Lower lobe of right lung (tissue), 2 donors: ENCODE data around the gene ZNF536. TPM values are rescaled to one million over a fixed set of nuclear protein-coding genes. Genes with fewer than 3 reads are reported as not detected.

Experiments
- ATAC-seq, 2 donors: fragments of 200-7000 bp; cut with Tn5 transposase; one replicate each; pipeline ENCODE4 v1.9.1; 2020 to 2022; ENCODE audit warnings: mild to moderate bottlenecking in 2 of 2, moderate library complexity in 2 of 2
- DNase-seq: peaks from one replicate; pipeline ENCODE4 v3.0.0-alpha.2; 2020
- H3K27ac ChIP-seq: fragments of 200-600 bp; one replicate; pipeline ENCODE4 v1.8.0; 2022
- H3K27me3 ChIP-seq: fragments of 200-600 bp; one replicate; pipeline ENCODE4 v1.8.0; 2022; ENCODE audit warnings: low read depth
- H3K36me3 ChIP-seq: fragments of 200-600 bp; one replicate; pipeline ENCODE4 v1.8.0; 2022; ENCODE audit warnings: mild to moderate bottlenecking
- H3K4me1 ChIP-seq: fragments of 200-600 bp; one replicate; pipeline ENCODE4 v1.8.0; 2022
- H3K4me3 ChIP-seq: fragments of 200-600 bp; one replicate; pipeline ENCODE4 v1.8.0; 2022; ENCODE audit warnings: mild to moderate bottlenecking
- H3K9me3 ChIP-seq: fragments of 200-600 bp; one replicate; pipeline ENCODE4 v1.8.0; 2022
- intact Hi-C: fragments of 100-400 bp; cut with DNase I; formaldehyde crosslinking; loops from one replicate; pipeline ENCODE4 v1.11.0; 2022
- total RNA-seq: library from RNA; stranded (reverse); fragmentation: NEBNext Ultra II Directional; extraction: Animal tissue kit (Norgen Biotek cat#: 25700); gene quantifications from one replicate; pipeline ENCODE4 v1.2.1, GENCODE V29; 2021
- TF ChIP-seq, protein P1 (sequence below): fragments of 200-600 bp; IDR thresholded peaks from one replicate; pipeline ENCODE4 v1.8.0; 2022; ENCODE audit warnings: antibody characterized with exemption, mild to moderate bottlenecking
- donor health status: DM: no; HTN: yes; CAD: no; lungs with severe emphysema.

Gene ZNF536
- total RNA-seq, 1 donor from 2014 or later = 0.12 TPM

DNA sequence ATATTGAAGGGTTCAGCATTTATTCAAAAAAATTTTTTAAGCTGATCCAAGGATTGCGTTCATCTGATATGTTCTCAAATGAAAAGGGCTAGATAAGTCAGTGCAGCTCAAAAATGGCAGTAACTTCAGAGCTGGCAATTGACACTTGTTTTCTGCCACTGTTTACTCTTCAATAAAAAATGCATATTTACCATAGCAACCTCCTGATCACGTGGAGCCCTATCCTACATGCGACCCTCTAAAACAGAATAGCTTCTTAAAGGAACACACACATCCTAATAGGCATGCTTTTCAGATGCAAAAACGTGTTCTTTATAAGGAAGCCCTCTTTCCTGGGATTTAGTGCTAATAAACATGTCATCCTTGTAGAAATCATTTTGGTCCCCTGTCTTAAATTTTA lies 150.2 kb downstream of the ZNF536 start:
- TF ChIP-seq, protein P1, sequence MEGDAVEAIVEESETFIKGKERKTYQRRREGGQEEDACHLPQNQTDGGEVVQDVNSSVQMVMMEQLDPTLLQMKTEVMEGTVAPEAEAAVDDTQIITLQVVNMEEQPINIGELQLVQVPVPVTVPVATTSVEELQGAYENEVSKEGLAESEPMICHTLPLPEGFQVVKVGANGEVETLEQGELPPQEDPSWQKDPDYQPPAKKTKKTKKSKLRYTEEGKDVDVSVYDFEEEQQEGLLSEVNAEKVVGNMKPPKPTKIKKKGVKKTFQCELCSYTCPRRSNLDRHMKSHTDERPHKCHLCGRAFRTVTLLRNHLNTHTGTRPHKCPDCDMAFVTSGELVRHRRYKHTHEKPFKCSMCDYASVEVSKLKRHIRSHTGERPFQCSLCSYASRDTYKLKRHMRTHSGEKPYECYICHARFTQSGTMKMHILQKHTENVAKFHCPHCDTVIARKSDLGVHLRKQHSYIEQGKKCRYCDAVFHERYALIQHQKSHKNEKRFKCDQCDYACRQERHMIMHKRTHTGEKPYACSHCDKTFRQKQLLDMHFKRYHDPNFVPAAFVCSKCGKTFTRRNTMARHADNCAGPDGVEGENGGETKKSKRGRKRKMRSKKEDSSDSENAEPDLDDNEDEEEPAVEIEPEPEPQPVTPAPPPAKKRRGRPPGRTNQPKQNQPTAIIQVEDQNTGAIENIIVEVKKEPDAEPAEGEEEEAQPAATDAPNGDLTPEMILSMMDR = no peak
- H3K36me3 ChIP-seq = no peaks in the 10 kb centered on the region
- H3K27me3 ChIP-seq = peaks cover 4% of the 10 kb centered on the region
- ATAC-seq (no peak), DNase-seq (no peak)
- H3K27ac ChIP-seq = no peak overlapping the region
- H3K4me3 ChIP-seq = no peak overlapping the region
- intact Hi-C loops = no loop called here
- H3K9me3 ChIP-seq = no peaks in the 10 kb centered on the region
- no peaks in the 10 kb centered on the region for H3K4me1 ChIP-seq

- TF ChIP-seq, protein P1 = no peak
- Histone ChIP-seq H3K4me1 (no peaks in the 10 kb centered on the region), H3K27me3 (peaks cover 4% of the 10 kb centered on the region), H3K36me3 (no peaks in the 10 kb centered on the region), H3K4me3 (no peak overlapping the region), H3K27ac (no peak overlapping the region), H3K9me3 (no peaks in the 10 kb centered on the region)
- no peak for DNase-seq
- intact Hi-C loops = no loop called here
- ATAC-seq = no peak
Measured at GRCh38 chr19:30523791-30524190, 151.6 kb downstream of the ZNF536 start.

DNA sequence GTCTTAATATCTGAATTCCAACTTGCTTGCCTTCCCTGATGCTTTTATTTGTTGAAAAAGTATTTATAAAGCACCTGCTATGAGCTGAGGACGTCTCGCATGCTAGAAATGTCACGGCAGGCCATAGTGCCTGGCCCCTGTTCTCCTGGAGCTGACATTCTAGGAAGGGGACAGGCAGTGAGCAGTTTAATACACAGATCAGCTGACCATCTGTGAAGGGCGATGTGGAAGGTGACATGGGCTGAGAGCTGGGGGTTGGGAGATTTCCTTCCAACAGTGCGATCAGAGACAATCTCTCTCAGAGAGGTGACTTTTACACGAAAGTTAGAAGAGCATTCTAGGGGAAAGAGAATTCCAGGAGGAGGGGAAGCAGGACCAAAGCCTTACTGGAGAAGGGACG lies 153.2 kb downstream of the ZNF536 start:
- no peak for DNase-seq
- ATAC-seq = no peak
- intact Hi-C loops = no loop called here
- Histone ChIP-seq H3K27me3 (peaks cover 4% of the 10 kb centered on the region), H3K27ac (no peak overlapping the region), H3K4me3 (no peak overlapping the region), H3K9me3 (no peaks in the 10 kb centered on the region), H3K36me3 (no peaks in the 10 kb centered on the region), H3K4me1 (no peaks in the 10 kb centered on the region)
- TF ChIP-seq, protein P1 = no peak

DNA sequence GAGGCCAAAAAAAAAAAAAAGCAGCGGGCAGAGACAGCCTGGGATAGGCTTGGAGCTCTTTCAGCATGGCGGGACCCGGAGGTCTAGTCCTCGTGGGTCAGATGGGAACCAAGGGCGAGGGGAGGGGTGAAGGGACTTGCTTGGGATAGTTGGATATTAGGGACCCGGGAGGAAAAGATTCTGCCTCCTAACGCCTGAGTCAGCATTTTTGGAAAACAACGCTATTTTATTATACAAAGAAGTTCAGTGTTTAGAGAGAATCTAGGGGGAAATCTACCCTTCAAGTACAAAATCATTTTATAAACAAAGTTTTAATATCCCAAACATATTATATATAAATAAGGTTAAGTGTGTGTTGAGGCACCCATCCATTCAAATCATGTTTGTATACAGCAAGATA lies 156.7 kb downstream of the ZNF536 start:
- Histone ChIP-seq H3K27ac (no peak overlapping the region), H3K9me3 (no peaks in the 10 kb centered on the region), H3K4me3 (no peak overlapping the region), H3K4me1 (no peaks in the 10 kb centered on the region), H3K27me3 (peaks cover 4% of the 10 kb centered on the region), H3K36me3 (no peaks in the 10 kb centered on the region)
- TF ChIP-seq, protein P1 = no peak
- DNase-seq (no peak), ATAC-seq (no peak)
- intact Hi-C loops = no loop called here

DNA sequence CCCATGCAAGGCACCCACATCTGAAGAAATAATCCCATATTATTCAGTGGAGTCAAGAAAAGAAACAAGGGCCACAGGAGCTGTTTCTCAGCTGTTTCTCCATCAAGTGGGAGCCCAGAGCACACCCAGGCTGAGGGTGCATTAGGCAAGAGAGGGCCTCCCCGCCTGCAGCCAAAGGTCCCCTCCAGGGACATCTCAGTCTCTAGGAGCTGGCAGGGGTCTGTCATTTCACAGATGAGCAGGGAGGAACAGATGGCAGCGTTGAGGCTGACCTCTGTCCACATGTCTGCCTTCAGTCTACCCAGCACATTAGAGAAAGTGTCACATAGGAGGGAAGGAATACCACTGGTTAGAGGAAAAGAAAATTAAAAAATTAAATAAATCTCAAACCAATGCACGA lies 157.7 kb downstream of the ZNF536 start:
- no peak for ATAC-seq

More for the DNA sequence above, 157.7 kb downstream of the ZNF536 start:
- no peak overlapping the region for H3K4me3 ChIP-seq
- H3K4me1 ChIP-seq = no peaks in the 10 kb centered on the region
- no peak for DNase-seq
- H3K9me3 ChIP-seq = no peaks in the 10 kb centered on the region
- peaks cover 4% of the 10 kb centered on the region for H3K27me3 ChIP-seq
- intact Hi-C loops = no loop called here
- H3K36me3 ChIP-seq = no peaks in the 10 kb centered on the region
- TF ChIP-seq, protein P1 = no peak
- no peak overlapping the region for H3K27ac ChIP-seq
